ENCODE data around the gene ZMIZ1. TPM values are rescaled to one million over a fixed set of nuclear protein-coding genes. Genes with fewer than 3 reads are reported as not detected.

The ZMIZ1 gene
- total RNA-seq, 1 donor from 2014 or later, result 107 TPM

DNA sequence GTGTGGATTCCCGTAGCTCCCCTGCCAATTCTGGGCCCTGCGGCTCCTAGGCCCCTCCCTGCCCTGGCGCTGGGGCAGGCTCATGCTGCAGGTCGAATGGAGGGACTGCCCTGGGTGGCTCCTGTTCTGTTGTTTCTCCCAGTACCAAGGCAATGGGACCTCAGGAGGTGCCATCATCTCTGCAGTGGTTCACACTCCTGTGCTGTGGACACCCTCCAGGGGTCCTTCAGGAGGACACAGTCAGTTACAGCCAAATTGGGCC lies 138.3 kb downstream of the ZMIZ1 start:
- no peak for DNase-seq (ENCODE audit: low spot score)

DNA sequence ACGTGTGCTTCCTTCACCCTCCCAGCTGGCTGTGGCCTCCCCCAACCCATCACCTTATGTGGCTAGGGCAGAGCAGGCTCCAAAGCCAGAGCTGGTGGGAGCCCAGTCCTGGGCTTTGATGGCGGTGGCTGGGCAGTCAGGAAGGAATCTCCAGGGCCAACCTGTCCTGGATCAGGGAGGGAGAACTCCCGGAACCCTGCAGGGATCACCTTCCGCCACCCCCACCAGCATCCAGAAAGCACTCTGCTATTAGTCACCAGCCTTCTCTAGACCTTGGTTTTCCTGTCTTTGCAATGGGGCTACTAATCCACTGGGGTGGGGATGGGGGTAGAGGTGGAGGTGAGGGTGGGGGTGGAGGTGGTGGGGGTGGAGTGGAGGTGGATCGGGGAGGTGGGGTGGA lies 139.0 kb downstream of the ZMIZ1 start:
- DNase-seq (ENCODE audit: low spot score), result no peak

DNA sequence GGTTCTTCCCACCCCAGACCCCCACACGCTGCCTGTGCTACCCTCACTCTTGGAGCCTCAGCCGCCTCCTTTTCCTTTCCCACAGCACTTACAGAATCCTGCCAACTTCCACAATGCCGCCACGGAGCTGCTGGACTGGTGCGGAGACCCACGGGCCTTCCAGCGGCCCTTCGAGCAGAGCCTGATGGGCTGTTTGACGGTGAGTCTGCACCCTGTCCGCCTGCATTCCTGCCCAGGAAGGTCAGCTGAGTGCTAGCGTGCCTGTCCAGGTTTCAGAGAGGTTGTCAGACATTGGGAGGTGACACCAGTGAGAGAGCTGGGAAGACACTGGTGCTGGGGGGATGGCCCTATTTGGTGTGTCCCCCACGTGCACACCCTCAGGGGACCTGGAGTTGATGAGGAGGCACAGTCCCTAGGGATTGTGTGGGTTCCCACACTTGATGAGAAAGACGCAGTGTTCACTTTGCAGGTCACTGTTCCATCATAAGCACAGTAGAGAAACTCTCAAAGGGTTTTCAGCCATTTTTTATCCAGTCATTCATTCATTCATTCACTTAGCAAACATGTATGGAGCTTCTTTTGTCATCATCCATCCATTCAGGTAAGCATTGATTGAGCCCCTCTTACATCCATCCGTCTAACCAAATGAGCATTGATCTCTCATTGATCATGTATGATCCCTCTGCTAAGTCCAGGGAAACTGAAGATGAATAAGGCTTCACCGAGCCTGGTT lies 139.7 kb downstream of the ZMIZ1 start:
- no peak for DNase-seq (ENCODE audit: low spot score)

DNA sequence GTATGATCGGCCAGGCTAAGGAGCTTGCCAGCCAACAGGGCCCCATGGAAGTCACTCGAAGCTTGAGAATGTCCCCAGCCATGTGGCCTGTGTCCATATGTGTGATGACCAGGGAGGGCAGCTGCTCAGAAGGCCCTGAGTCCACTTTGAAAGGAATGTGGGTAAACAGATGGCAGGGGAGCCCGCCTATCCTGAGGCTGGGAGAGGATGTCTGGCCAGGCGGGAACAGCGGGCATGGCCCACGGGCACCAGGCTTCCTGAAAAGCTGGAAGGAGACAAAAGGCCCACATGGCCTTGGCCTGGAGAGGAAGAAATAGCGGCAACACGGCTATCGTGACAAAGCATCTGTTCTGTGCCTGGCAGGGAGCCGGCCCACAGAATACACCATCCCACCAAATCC lies 140.6 kb downstream of the ZMIZ1 start:
- DNase-seq (ENCODE audit: low spot score), result no peak

DNA sequence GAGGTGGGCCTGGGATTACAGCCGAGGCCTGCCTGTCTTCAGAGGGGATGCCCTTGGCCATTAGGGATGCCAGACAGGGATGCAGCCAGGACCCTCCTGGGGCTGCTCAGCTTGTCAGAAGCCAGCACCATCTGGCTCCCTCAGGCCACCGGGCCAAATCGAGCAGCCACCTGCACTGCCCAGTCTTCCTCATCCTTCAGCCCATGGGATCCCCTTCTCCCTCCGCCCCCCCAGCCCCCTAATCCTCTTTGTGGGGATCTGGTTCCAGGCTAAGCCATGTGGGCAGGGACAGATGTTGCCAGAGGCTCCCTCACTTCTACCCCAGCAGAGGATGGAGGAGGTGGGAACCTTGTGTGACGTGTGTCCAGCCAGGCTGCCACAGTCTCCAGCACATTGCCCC lies 141.1 kb downstream of the ZMIZ1 start:
- DNase-seq (ENCODE audit: low spot score), result no peak

DNA sequence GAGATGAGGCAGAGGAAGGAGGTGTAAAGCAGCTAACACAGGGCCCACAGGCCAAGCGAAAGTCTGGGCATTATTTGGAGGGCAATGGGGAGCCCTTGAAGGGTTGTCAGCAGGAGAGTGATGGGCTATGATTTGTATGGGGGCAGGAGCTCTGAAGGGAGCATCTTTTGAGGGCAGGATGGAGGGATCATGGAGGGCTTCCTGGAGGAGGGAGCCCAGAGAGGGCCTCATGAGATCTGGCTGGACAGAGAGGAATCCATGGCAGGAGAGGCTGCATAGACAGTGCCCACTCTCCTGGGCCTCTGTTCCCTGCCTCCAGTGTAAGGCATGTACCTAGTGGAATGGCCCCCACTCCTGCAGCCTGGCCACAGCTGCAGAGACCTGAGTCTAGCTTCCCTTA lies 141.9 kb downstream of the ZMIZ1 start:
- no peak for DNase-seq (ENCODE audit: low spot score)

- no peak for DNase-seq (ENCODE audit: low spot score)
These were observed 142.8 kb downstream of the ZMIZ1 start for GRCh38 chr10:79211616-79212015.

DNA sequence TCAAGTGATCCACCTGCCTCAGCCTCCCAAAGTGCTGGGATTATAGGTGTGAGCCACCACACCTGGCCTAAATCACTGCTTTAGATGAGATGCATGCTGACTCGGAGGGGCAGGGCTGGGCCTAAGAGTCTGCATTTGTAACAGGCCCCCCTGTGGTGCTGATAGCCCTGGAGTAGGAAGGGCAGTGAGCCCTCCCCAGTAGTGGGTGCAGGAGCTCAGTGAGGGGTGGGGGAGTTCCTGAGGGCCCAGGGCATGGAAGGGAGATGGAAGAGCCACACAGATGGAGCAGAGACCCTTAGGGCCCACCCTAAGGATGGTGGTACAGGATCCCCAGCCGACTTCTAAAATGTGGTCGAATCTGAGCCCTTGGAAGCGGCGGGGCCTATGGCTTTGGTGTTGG lies 146.8 kb downstream of the ZMIZ1 start:
- no peak for DNase-seq (ENCODE audit: low spot score)

- DNase-seq (ENCODE audit: low spot score), result no peak
These were observed 150.7 kb downstream of the ZMIZ1 start for GRCh38 chr10:79219322-79219957.

DNA sequence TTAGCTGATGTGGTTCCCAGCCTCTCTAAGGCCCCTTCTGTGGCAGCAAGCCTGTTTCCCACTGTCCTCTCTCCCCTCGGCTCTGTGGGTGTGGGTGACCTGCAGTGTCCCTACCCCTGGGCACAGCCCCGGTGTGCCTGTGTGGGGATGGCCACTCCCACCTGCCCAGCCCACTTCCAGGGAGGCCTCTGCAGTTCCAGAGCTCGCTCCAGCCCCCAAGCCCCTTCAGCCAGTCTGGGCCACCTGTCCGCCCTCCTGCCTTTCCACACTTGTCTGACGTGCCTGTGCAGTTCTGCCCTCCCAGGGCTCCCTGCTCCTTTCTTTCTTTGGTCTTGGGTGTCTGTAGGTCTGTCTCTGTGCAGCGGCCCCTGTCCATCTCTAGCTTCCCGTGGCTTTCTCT lies 151.5 kb downstream of the ZMIZ1 start:
- DNase-seq (ENCODE audit: low spot score), result no peak

DNA sequence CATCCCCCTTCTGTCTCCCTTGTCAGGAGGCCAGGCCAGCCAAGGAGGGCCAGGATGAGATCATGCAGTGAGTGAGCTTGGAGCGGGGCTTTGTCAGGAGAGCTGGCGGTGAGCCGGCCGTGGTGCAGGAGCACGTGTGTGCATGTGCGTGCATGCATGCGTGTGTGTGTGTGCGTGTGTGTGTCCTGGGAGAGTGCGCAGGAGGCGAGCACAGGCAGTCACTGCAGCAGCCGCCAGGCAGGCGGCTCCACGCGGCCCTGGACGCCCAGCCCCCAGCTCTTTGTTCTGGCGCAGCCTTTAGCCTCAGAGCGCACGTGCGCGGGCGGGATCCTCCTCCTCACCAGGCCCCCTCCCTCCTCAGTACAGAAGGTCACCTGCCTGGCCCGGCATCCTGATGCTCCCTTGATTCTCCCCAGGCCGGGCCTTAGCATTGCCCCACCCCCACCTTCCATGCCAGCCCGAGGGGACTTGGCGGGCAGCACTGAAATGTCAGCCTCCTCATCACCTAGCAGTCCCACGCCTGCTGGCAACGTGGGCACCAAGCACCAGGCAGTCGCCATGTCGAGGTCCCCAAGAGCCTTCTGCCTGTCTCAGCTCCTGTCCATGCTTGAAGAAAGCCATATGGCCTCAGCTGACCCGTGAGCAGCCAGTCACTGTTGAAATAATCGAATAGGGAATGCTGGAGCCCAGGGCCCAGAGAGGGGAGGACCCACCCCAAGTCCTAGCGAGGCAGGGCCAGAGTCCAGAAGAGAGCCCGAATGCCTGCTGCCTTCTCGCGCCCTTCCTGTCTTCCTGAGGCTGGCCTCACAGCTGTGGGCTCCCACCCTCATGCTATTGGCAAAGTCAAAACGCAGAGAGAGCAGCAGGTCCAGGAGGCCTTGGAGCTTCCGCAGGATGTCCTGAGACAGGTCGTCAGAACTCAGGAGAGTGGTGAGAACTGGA lies 152.6 kb downstream of the ZMIZ1 start:
- peak; percentile 82 for DNase-seq (ENCODE audit: low spot score)

GRCh38 chr10:79222186-79222585 lies 153.4 kb downstream of the ZMIZ1 start:
- DNase-seq (ENCODE audit: low spot score), result no peak

GRCh38 chr10:79223091-79224048 lies 154.6 kb downstream of the ZMIZ1 start:
- DNase-seq (ENCODE audit: low spot score), result peak; percentile 76

- DNase-seq (ENCODE audit: low spot score), result no peak
These were observed 155.6 kb downstream of the ZMIZ1 start for GRCh38 chr10:79224263-79224949.

DNA sequence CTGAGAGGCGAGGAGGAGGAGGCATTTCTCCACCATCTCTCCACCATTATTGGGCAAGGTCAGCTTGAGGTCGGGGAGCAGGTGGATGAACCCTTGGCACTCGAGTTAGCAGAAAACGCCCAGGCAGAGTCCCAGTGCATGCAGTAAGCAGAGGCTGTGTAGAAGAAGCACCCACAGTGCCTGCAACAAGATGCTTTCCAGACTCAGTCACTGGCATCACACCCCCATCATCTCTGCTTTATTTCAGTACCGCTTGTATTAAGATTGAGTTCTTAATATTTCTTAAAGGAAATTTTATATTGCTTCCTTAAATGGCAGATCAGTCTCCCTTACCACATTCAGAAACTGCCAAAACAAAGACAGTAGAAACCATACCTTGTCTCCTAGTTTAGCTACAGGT lies 156.2 kb downstream of the ZMIZ1 start:
- DNase-seq (ENCODE audit: low spot score), result no peak

DNA sequence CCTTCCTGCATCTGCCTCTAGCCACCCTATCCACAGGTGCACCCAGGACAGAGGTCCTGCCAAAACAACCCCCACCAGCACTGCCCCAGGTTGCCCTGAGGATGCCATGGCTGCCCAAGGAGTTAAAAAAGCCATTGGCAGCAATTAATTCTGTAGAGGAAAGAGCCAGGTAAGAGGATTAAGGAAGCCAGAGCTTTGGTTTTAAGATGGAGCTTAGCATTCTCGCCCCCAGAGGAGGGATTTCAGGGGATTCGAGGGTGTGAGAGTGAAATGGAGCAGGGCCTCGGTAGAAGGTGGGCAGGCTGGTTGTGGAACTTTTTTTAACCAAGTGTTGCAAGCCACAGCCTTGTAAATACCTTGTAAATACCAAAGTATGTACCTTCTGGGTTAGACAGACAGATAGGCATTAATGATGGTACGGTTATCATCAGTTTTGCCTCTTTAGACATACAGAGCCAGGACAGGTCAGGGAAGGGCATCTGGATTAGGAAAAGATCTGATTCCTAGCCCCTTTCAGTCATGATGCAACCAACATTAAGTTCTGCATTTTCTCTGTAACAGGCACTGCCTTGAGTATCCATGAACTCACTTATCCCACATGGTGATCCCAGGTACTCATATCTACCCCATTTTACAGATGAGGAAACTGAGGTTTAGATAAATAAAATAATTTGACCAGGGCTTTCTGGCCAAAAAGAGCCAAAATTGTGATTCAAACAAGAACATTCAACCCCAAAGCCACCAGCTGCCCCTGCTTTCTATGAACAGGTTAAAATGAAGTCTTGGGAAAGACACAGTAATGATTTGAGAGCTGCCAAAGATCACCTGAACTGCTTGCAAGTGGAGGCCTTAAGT lies 157.9 kb downstream of the ZMIZ1 start:
- no peak for DNase-seq (ENCODE audit: low spot score)

DNA sequence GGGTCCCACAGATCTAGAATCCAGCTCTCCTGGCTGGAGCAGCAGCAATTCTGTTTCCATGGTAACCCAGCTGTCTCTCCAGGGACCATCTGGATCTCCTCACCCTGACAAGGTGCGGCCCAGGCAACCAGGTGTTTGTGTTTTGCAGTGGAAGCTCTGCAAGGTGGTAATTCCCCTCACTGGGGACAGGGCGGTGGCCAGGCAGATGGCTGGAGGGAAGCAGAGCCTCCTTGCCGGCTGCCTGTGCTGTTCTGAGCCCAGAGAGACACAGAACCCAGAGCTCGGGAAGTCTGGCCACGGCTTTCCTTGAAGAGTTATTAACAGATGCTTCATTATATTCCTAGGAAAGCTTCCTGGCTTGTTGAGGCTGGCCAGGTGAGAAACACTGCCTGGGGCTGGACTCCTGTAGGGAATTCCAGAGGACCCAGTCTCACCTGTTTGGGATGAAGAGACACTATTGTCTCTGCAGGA lies 160.3 kb downstream of the ZMIZ1 start:
- DNase-seq (ENCODE audit: low spot score), result no peak

DNA sequence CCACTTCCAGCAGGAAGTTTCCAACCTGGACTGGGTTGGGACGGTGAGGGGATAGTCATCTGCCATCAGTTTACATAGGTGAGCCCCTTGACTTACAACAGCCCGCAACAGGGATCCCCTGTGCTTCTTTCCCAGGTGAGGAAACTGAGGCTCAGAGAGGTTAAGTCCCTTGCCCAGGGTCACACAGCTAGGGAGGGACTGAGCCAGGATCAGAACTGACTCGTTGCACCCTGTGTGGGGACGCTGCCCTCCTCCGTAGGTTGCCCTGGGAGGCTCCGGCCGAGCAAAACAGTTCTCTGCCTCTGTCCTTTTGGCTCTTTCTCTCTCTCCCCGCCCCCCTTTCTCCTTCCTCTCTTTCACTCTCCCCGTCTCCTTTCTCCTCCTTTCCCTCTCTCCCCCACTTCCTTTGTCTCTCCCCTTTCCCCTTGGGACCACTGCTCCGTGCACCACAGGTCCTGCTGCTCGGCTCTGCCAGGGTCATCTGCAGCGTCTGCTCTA lies 161.1 kb downstream of the ZMIZ1 start:
- DNase-seq (ENCODE audit: low spot score), result no peak

- DNase-seq (ENCODE audit: low spot score), result no peak
These were observed 161.6 kb downstream of the ZMIZ1 start for GRCh38 chr10:79230328-79230830.

DNA sequence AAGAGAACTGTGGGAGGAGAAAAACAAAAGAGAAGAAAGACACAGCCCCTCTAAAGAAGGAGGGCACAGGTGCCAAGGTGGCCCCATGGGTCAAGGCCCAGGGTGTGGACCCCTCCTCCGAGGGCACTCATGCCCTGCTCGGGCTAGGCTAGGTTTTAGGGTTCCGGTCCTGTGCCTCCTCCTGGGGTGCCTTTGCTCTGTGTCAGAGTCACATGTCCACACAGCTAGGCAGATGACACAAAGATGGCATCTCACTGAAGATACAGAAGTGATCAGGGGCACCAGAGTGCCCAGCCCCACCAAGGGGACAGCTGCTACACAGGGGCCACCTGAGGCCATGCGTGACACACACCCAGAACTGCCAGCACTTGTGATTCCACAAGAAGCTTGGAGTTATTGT lies 162.1 kb downstream of the ZMIZ1 start:
- DNase-seq (ENCODE audit: low spot score), result no peak

All from mucosa of gallbladder (tissue), 1 donor.